ENCODE data around the gene LRRC9. TPM values are rescaled to one million over a fixed set of nuclear protein-coding genes. Genes with fewer than 3 reads are reported as not detected.

Gene LRRC9
- total RNA-seq, 2 experiments from 2014 or later, result not detected

- intact Hi-C loops (cut with DNase I, micrococcal nuclease), result no loop called here
- no peak for TF ChIP-seq CTCF (IDR thresholded peaks at IDR 0.05)
- peaks cover 3% of the 10 kb centered on the region in 2 experiments for H3K27me3 ChIP-seq (ENCODE audit: control insufficient read depth in 1 of 2, insufficient read depth in 2 of 2, low read length in 2 of 2)
- Mint-ChIP-seq H3K36me3 (ENCODE audit: low read depth) (no peaks in the 10 kb centered on the region), H3K27ac (no peak overlapping the region), H3K4me1 (ENCODE audit: low read depth) (no peaks in the 10 kb centered on the region), H3K9me3 (no peaks in the 10 kb centered on the region), H3K27me3 (peaks cover 43% of the 10 kb centered on the region), H3K4me3 (no peak overlapping the region)
- ChIA-PET CTCF (no interaction called here), POLR2A (no interaction called here)
- ATAC-seq (ENCODE audit: poor library complexity) (no peak), DNase-seq (no peak)
- H3K36me3 ChIP-seq (ENCODE audit: insufficient read depth, low read length), result no peaks in the 10 kb centered on the region
- H3K9me3 ChIP-seq (ENCODE audit: control insufficient read depth in 1 of 2, insufficient read depth in 1 of 2, low read length in 2 of 2), result no peaks in the 10 kb centered on the region
- no peak overlapping the region for H3K4me3 ChIP-seq (ENCODE audit: low read length)
- no peak overlapping the region for H3K27ac ChIP-seq (ENCODE audit: low read depth in 1 of 2, low read length in 2 of 2)
- no peaks in the 10 kb centered on the region for H3K4me1 ChIP-seq (ENCODE audit: insufficient read depth, low read length)
Observed at GRCh38 chr14:59926534-59926933, 6.6 kb downstream of the LRRC9 start.

- POLR2A ChIA-PET, result no interaction called here
- Histone ChIP-seq H3K4me3 (ENCODE audit: low read length) (no peak overlapping the region), H3K9me3 (ENCODE audit: control insufficient read depth in 1 of 2, insufficient read depth in 1 of 2, low read length in 2 of 2) (no peaks in the 10 kb centered on the region), H3K36me3 (ENCODE audit: insufficient read depth, low read length) (no peaks in the 10 kb centered on the region), H3K27me3 (ENCODE audit: control insufficient read depth in 1 of 2, insufficient read depth in 2 of 2, low read length in 2 of 2) (peaks cover 3 to 15% of the 10 kb centered on the region in 2 experiments), H3K4me1 (ENCODE audit: insufficient read depth, low read length) (no peaks in the 10 kb centered on the region), H3K27ac (ENCODE audit: low read depth in 1 of 2, low read length in 2 of 2) (no peak overlapping the region)
- Mint-ChIP-seq H3K27ac (no peak overlapping the region), H3K4me1 (ENCODE audit: low read depth) (no peaks in the 10 kb centered on the region), H3K36me3 (ENCODE audit: low read depth) (no peaks in the 10 kb centered on the region), H3K27me3 (peaks cover 25% of the 10 kb centered on the region), H3K4me3 (no peak overlapping the region), H3K9me3 (no peaks in the 10 kb centered on the region)
- intact Hi-C loops (cut with DNase I, micrococcal nuclease), result no loop called here
- no peak for ATAC-seq (ENCODE audit: poor library complexity)
- TF ChIP-seq CTCF (IDR thresholded peaks at IDR 0.05), result no peak
- CTCF ChIA-PET, result no interaction called here
- no peak for DNase-seq
Observed at GRCh38 chr14:59931237-59931636, 11.3 kb downstream of the LRRC9 start.

- Mint-ChIP-seq H3K9me3 (no peaks in the 10 kb centered on the region), H3K27me3 (peaks cover 18% of the 10 kb centered on the region), H3K4me1 (ENCODE audit: low read depth) (no peaks in the 10 kb centered on the region), H3K36me3 (ENCODE audit: low read depth) (no peaks in the 10 kb centered on the region), H3K4me3 (no peak overlapping the region), H3K27ac (no peak overlapping the region)
- intact Hi-C loops (cut with DNase I, micrococcal nuclease), result no loop called here
- no peak for TF ChIP-seq CTCF (IDR thresholded peaks at IDR 0.05)
- POLR2A ChIA-PET, result no interaction called here
- no peaks in the 10 kb centered on the region for H3K36me3 ChIP-seq (ENCODE audit: insufficient read depth, low read length)
- no peak overlapping the region for H3K27ac ChIP-seq (ENCODE audit: low read depth in 1 of 2, low read length in 2 of 2)
- DNase-seq (no peak), ATAC-seq (ENCODE audit: poor library complexity) (no peak)
- H3K9me3 ChIP-seq (ENCODE audit: control insufficient read depth in 1 of 2, insufficient read depth in 1 of 2, low read length in 2 of 2), result no peaks in the 10 kb centered on the region
- CTCF ChIA-PET, result no interaction called here
- H3K4me3 ChIP-seq (ENCODE audit: low read length), result no peak overlapping the region
- peaks cover 0 to 11% of the 10 kb centered on the region in 2 experiments for H3K27me3 ChIP-seq (ENCODE audit: control insufficient read depth in 1 of 2, insufficient read depth in 2 of 2, low read length in 2 of 2)
- no peaks in the 10 kb centered on the region for H3K4me1 ChIP-seq (ENCODE audit: insufficient read depth, low read length)
Observed at GRCh38 chr14:59936145-59936544, 16.2 kb downstream of the LRRC9 start.
